Measurements from ENCODE around the gene ANKRD34A. TPM values are rescaled to one million over a fixed set of nuclear protein-coding genes. Genes with fewer than 3 reads are reported as not detected.
A peak's percentile ranks its signal among the peaks of the same experiment; 100 is the strongest.

Gene ANKRD34A
- total and polyA plus RNA-seq, 4 donors: 0.06 to 1.0 (median 0.46) TPM

- ATAC-seq (ENCODE audit: insufficient read depth, low FRiP score) (peak; percentile 93), DNase-seq (peak; percentile 99 to 100 (median 100))
- Histone ChIP-seq H3K4me1 (ENCODE audit: control insufficient read depth in 5 of 5, insufficient read depth in 5 of 5, low read length in 5 of 5) (peaks cover 8 to 53% (median 21%) of the 10 kb centered on the region in 5 donors), H3K27me3 (ENCODE audit: control insufficient read depth in 3 of 3, insufficient read depth in 3 of 3, low read length in 2 of 3) (no peaks in the 10 kb centered on the region), H3K9ac (ENCODE audit: insufficient read depth in 1 of 2, low read length in 2 of 2) (peak within 1 kb of the TSS; percentile 89 to 100), H3K4me3 (peak within 1 kb of the TSS; percentile 100), H3K9me3 (ENCODE audit: control insufficient read depth in 4 of 4, insufficient read depth in 3 of 4, low read length in 3 of 4) (peaks cover 0 to 2% (median 0%) of the 10 kb centered on the region in 4 donors), H3K36me3 (ENCODE audit: control insufficient read depth in 4 of 4, insufficient read depth in 4 of 4, low read length in 4 of 4) (peaks cover 14 to 43% (median 22%) of the 10 kb centered on the region in 4 donors), H3K27ac (ENCODE audit: low read depth in 1 of 2, low read length in 1 of 2) (peak within 1 kb of the TSS; percentile 93 to 99)
- WGBS, 2 donors: 0% methylated on average over 30 of the region's 30 CpGs
- TF ChIP-seq CTCF (IDR thresholded peaks at IDR 0.05; ENCODE audit: control extremely low read depth, extremely low read depth): no peak
These were observed 32.1 kb upstream of the ANKRD34A start, which contains the start of gene TXNIP for GRCh38 chr1:145996433-145997015. TSS of gene TXNIP (minus strand) at chr1:145996579. CDS start at chr1:145996266, 313 bp downstream.

- no peak for TF ChIP-seq CTCF (IDR thresholded peaks at IDR 0.05; ENCODE audit: control extremely low read depth, extremely low read depth)
These were observed 31.6 kb upstream of the ANKRD34A start for GRCh38 chr1:145995964-145996432.

GRCh38 chr1:145995148-145995881 is 30.9 kb upstream of the ANKRD34A start:
- ATAC-seq (ENCODE audit: insufficient read depth, low FRiP score) (no peak), DNase-seq (no peak)
- H3K27ac ChIP-seq (ENCODE audit: low read depth in 1 of 2, low read length in 1 of 2): peak overlapping the region; percentile 85 to 99
- H3K9ac ChIP-seq (ENCODE audit: insufficient read depth in 1 of 2, low read length in 2 of 2): peak overlapping the region; percentile 89 to 100
- H3K4me1 ChIP-seq (ENCODE audit: control insufficient read depth in 5 of 5, insufficient read depth in 5 of 5, low read length in 5 of 5): peaks cover 8 to 53% (median 21%) of the 10 kb centered on the region in 5 donors
- H3K27me3 ChIP-seq (ENCODE audit: control insufficient read depth in 3 of 3, insufficient read depth in 3 of 3, low read length in 2 of 3): no peaks in the 10 kb centered on the region
- no peak for TF ChIP-seq CTCF (IDR thresholded peaks at IDR 0.05; ENCODE audit: control extremely low read depth, extremely low read depth)
- H3K36me3 ChIP-seq (ENCODE audit: control insufficient read depth in 4 of 4, insufficient read depth in 4 of 4, low read length in 4 of 4): peaks cover 14 to 43% (median 22%) of the 10 kb centered on the region in 4 donors
- peaks cover 0 to 2% (median 0%) of the 10 kb centered on the region in 4 donors for H3K9me3 ChIP-seq (ENCODE audit: control insufficient read depth in 4 of 4, insufficient read depth in 3 of 4, low read length in 3 of 4)
- H3K4me3 ChIP-seq: peak overlapping the region; percentile 100
- WGBS, 2 donors: 0 to 1% methylated on average over 8 of the region's 8 CpGs

More at GRCh38 chr1:145995964-145996432, 31.6 kb upstream of the ANKRD34A start:
- peaks cover 14 to 43% (median 22%) of the 10 kb centered on the region in 4 donors for H3K36me3 ChIP-seq (ENCODE audit: control insufficient read depth in 4 of 4, insufficient read depth in 4 of 4, low read length in 4 of 4)
- peak overlapping the region; percentile 89 to 100 for H3K9ac ChIP-seq (ENCODE audit: insufficient read depth in 1 of 2, low read length in 2 of 2)
- H3K27me3 ChIP-seq (ENCODE audit: control insufficient read depth in 3 of 3, insufficient read depth in 3 of 3, low read length in 2 of 3): no peaks in the 10 kb centered on the region
- peak in 1 of 3 donors; percentile 46 for DNase-seq
- H3K4me1 ChIP-seq (ENCODE audit: control insufficient read depth in 5 of 5, insufficient read depth in 5 of 5, low read length in 5 of 5): peaks cover 8 to 53% (median 21%) of the 10 kb centered on the region in 5 donors
- 0% methylated on average over 13 of the region's 13 CpGs for WGBS, 2 donors
- H3K4me3 ChIP-seq: peak overlapping the region; percentile 100
- ATAC-seq (ENCODE audit: insufficient read depth, low FRiP score): no peak
- H3K27ac ChIP-seq (ENCODE audit: low read depth in 1 of 2, low read length in 1 of 2): peak overlapping the region; percentile 85 to 99
- peaks cover 0 to 2% (median 0%) of the 10 kb centered on the region in 4 donors for H3K9me3 ChIP-seq (ENCODE audit: control insufficient read depth in 4 of 4, insufficient read depth in 3 of 4, low read length in 3 of 4)

Data from lung (tissue), 12 donors.